HEK293 (cell line): ENCODE data around the gene USP21.

Source experiments
- CTCF ChIA-PET: fragments of 350-600 bp; formaldehyde crosslinking; extraction: SDS; loops from one replicate; lab custom pipeline; 2021; ENCODE audit warnings: antibody characterized with exemption; lab: Yijun Ruan, JAX
- POLR2A ChIA-PET: fragments of 300-600 bp; formaldehyde crosslinking; extraction: SDS; loops from one replicate; lab custom pipeline; 2020; ENCODE audit warnings: antibody characterized with exemption, inconsistent platforms; lab: Yijun Ruan, JAX
- H3K27ac ChIP-seq: fragments of 200-500 bp; sonication (Bioruptor generic); 2 replicates; pipeline ENCODE4 v1.5.1; 2014; ENCODE audit warnings: low read depth, low read length, control low read depth, inconsistent platforms; ENCODE audit errors: extremely low read depth
- H3K36me3 ChIP-seq, 2 experiments: fragments of 200-500 bp in 1 of 2; sonication (Bioruptor generic) in 1 of 2; 1 replicate in 1 of 2; 2 replicates in 1 of 2; pipeline ENCODE4 v1.5.1; 2014 to 2017; ENCODE audit warnings: inconsistent platforms in 2 of 2, low read length in 2 of 2; ENCODE audit not compliant: control insufficient read depth in 2 of 2, insufficient read depth in 1 of 2
- H3K4me1 ChIP-seq: fragments of 200-500 bp; sonication (Bioruptor generic); 2 replicates; pipeline ENCODE4 v1.5.1; 2014; ENCODE audit warnings: mild to moderate bottlenecking, low read length, inconsistent platforms; ENCODE audit not compliant: control insufficient read depth, insufficient read depth
- H3K4me3 ChIP-seq: 2 replicates; pipeline ENCODE4 v1.5.1; 2011; ENCODE audit warnings: low read depth, mild to moderate bottlenecking, control low read depth, low read length, moderate library complexity
- H3K9me3 ChIP-seq: fragments of 200-500 bp; sonication (Bioruptor generic); 2 replicates; pipeline ENCODE4 v1.5.1; 2014; ENCODE audit warnings: low read depth, low read length, inconsistent platforms; ENCODE audit not compliant: control insufficient read depth, insufficient read depth
- HIC1 ChIP-seq: fragments of 450-650 bp; formaldehyde crosslinking; IDR thresholded peaks from 2 replicates; pipeline ENCODE4 v1.5.1; 2016; ENCODE audit warnings: missing biosample characterization, missing genetic modification characterization
- KLF7 ChIP-seq: fragments of 450-650 bp; formaldehyde crosslinking; IDR thresholded peaks from 2 replicates; pipeline ENCODE4 v1.5.1; 2016; ENCODE audit warnings: missing biosample characterization, missing genetic modification characterization, borderline replicate concordance
- MEIS1 ChIP-seq: sonication (generic); formaldehyde crosslinking; IDR thresholded peaks from 2 replicates; pipeline ENCODE4 v1.8.1; 2022; ENCODE audit warnings: missing genetic modification reagents, mild to moderate bottlenecking, borderline replicate concordance
- PATZ1 ChIP-seq: fragments of 450-650 bp; formaldehyde crosslinking; IDR thresholded peaks from 2 replicates; pipeline ENCODE4 v1.5.1; 2016; ENCODE audit warnings: missing biosample characterization, missing genetic modification characterization
- PBX3 ChIP-seq: sonication (generic); formaldehyde crosslinking; IDR thresholded peaks from 2 replicates; pipeline ENCODE4 v1.8.1; 2022; ENCODE audit warnings: mild to moderate bottlenecking, moderate library complexity, missing genetic modification reagents
- PRDM2 ChIP-seq: fragments of 450-650 bp; formaldehyde crosslinking; IDR thresholded peaks from 2 replicates; pipeline ENCODE4 v1.5.1; 2016; ENCODE audit warnings: missing biosample characterization, missing genetic modification characterization, borderline replicate concordance
- REST ChIP-seq: fragments of 450-650 bp; formaldehyde crosslinking; IDR thresholded peaks from 2 replicates; pipeline ENCODE4 v1.5.1; 2016; ENCODE audit warnings: missing biosample characterization, missing genetic modification characterization
- ZFP37 ChIP-seq: fragments of 450-650 bp; formaldehyde crosslinking; IDR thresholded peaks from 2 replicates; pipeline ENCODE4 v1.5.1; 2016; ENCODE audit warnings: missing biosample characterization, missing genetic modification characterization
- ZNF2 ChIP-seq: fragments of 450-650 bp; formaldehyde crosslinking; IDR thresholded peaks from 2 replicates; pipeline ENCODE4 v1.5.1; 2016; ENCODE audit warnings: missing biosample characterization, missing genetic modification characterization
- ZNF266 ChIP-seq: fragments of 450-650 bp; formaldehyde crosslinking; IDR thresholded peaks from 2 replicates; pipeline ENCODE4 v1.5.1; 2016; ENCODE audit warnings: missing biosample characterization, missing genetic modification characterization, low read depth
- ZNF391 ChIP-seq: fragments of 450-650 bp; formaldehyde crosslinking; IDR thresholded peaks from 2 replicates; pipeline ENCODE4 v1.5.1; 2016; ENCODE audit warnings: low read depth, missing biosample characterization, missing genetic modification characterization, borderline replicate concordance
- ZNF394 ChIP-seq: fragments of 450-650 bp; formaldehyde crosslinking; IDR thresholded peaks from 2 replicates; pipeline ENCODE4 v1.5.1; 2016; ENCODE audit warnings: missing biosample characterization, missing genetic modification characterization, mild to moderate bottlenecking, moderate library complexity, borderline replicate concordance
- ZNF449 ChIP-seq: fragments of 450-650 bp; formaldehyde crosslinking; IDR thresholded peaks from 2 replicates; pipeline ENCODE4 v1.5.1; 2017; ENCODE audit warnings: missing biosample characterization, mild to moderate bottlenecking, missing genetic modification characterization, moderate library complexity
- ZNF521 ChIP-seq: fragments of 450-650 bp; formaldehyde crosslinking; IDR thresholded peaks from 2 replicates; pipeline ENCODE4 v1.5.1; 2017; ENCODE audit warnings: missing biosample characterization, mild to moderate bottlenecking, missing genetic modification characterization
- ZNF549 ChIP-seq: fragments of 450-650 bp; IDR thresholded peaks from 2 replicates; pipeline ENCODE4 v1.5.1; 2018; ENCODE audit warnings: missing biosample characterization, missing genetic modification characterization, mild to moderate bottlenecking, inconsistent platforms, moderate library complexity
- ZNF558 ChIP-seq: fragments of 450-650 bp; formaldehyde crosslinking; IDR thresholded peaks from 2 replicates; pipeline ENCODE4 v1.5.1; 2016; ENCODE audit warnings: missing biosample characterization, missing genetic modification characterization
- ZNF600 ChIP-seq: fragments of 450-650 bp; formaldehyde crosslinking; IDR thresholded peaks from 2 replicates; pipeline ENCODE4 v1.5.1; 2016; ENCODE audit warnings: missing biosample characterization, missing genetic modification characterization

Gene USP21

GRCh38 chr1:161197560-161198193 is 38.4 kb downstream of the USP21 start (continued):
- TF ChIP-seq MEIS1 = no peak
- no peak for TF ChIP-seq ZNF266
- TF ChIP-seq ZNF558 (tag by site-specific recombination) = no peak
- no peak for TF ChIP-seq ZNF549
- TF ChIP-seq ZNF2 (tag by site-specific recombination) = no peak
- no peak for TF ChIP-seq ZNF391
- no peak for TF ChIP-seq ZNF521 (tag by site-specific recombination)

- ChIA-PET CTCF (interaction anchor here (0.7 to 1.9 kb wide), 8 partner anchors 10 to 192 kb away, joined by 3 to 14 read pairs (median 4); partner anchors contain the start of gene TOMM40L), POLR2A (interaction anchor here (0.5 to 1.9 kb wide), 7 partner anchors 10 to 241 kb away, joined by 3 to 7 read pairs (median 3); partner anchors contain the start of gene TOMM40L)
- Histone ChIP-seq H3K27ac (no peak overlapping the region; the same call in 1 of the 2 replicates), H3K4me1 (peaks cover 9% of the 10 kb centered on the region; the same call in 1 of the 2 replicates), H3K9me3 (no peaks in the 10 kb centered on the region), H3K4me3 (no peak overlapping the region), H3K36me3 (peaks cover 2 to 4% of the 10 kb centered on the region in 2 experiments; a peak in 2 of 3 replicates)
- TF ChIP-seq REST (tag by site-specific recombination) (peak; percentile 32; the same call in 1 of the 2 replicates), KLF7 (tag by site-specific recombination) (no peak), PBX3 (CRISPR knock-in tag) (0 out of 2 replicates have a peak, but pooled peaks have one; percentile 44), ZNF600 (peak; percentile 77), ZFP37 (tag by site-specific recombination) (no peak), ZNF394 (peak; percentile 43; the same call in 1 of the 2 replicates), ZNF449 (tag by site-specific recombination) (peak; percentile 79; the same call in 1 of the 2 replicates), HIC1 (tag by site-specific recombination) (peak; percentile 37; the same call in 1 of the 2 replicates), PATZ1 (tag by site-specific recombination) (peak; percentile 70; the same call in 1 of the 2 replicates), PRDM2 (tag by site-specific recombination) (no peak)
Measured at GRCh38 chr1:161198194-161198896, 39.0 kb downstream of the USP21 start.
